ENCODE results near the gene CAPN5.
"Not testable (repeated sequence)": the region's sequence is repeated elsewhere in the genome, so short reads cannot be mapped to it uniquely, and the experiment has no call there.

The CAPN5 gene

GRCh38 chr11:77095551-77096490, 29.1 kb downstream of the CAPN5 start:
- Histone ChIP-seq H3K9me3 (replicated peaks in 1 of 2; ENCODE audit: control insufficient read depth in 2 of 2, insufficient read depth in 1 of 2, low read depth in 1 of 2, low read length in 2 of 2) (peaks cover 0 to 2% of the 10 kb centered on the region in 2 donors), H2BK5ac (ENCODE audit: low read length) (peak overlapping the region; percentile 53)

GRCh38 chr11:77096591-77097019, 29.8 kb downstream of the CAPN5 start:
- no CpG with 5 or more reads among the region's 8 CpGs for WGBS, 2 donors (ENCODE audit: extremely low coverage in 2 of 2, insufficient read length in 2 of 2, insufficient replicate concordance in 1 of 2)
- H4K91ac ChIP-seq (ENCODE audit: low read depth, low read length, poor library complexity), result no peak overlapping the region

More at GRCh38 chr11:77095551-77096490, 29.1 kb downstream of the CAPN5 start:
- Histone ChIP-seq H3K14ac (ENCODE audit: low read length) (no peak overlapping the region), H3K27ac (replicated peaks; ENCODE audit: low read length) (no peak overlapping the region), H2BK12ac (ENCODE audit: low read length) (peak overlapping the region; percentile 46), H3K79me1 (ENCODE audit: low read depth, low read length) (no peaks in the 10 kb centered on the region), H3K9ac (ENCODE audit: low read depth, low read length, poor library complexity) (peak overlapping the region; percentile 3), H3K4me1 (ENCODE audit: control insufficient read depth in 2 of 2, insufficient read depth in 1 of 2, low read depth in 1 of 2, low read length in 2 of 2) (peaks cover 0 to 7% of the 10 kb centered on the region in 2 donors), H2AK5ac (ENCODE audit: low read depth, low read length) (peak overlapping the region; percentile 90), H3K4me2 (ENCODE audit: insufficient read depth, low read length, poor library complexity, severe bottlenecking) (no peak overlapping the region), H4K91ac (ENCODE audit: low read depth, low read length, poor library complexity) (no peak overlapping the region), H4K8ac (ENCODE audit: low read depth, low read length) (no peak overlapping the region), H2BK15ac (ENCODE audit: low read length) (peak overlapping the region; percentile 89), H3K4me3 (ENCODE audit: low read length in 2 of 2) (no peak overlapping the region), H3K18ac (ENCODE audit: low read length) (peak overlapping the region; percentile 76), H3K4ac (ENCODE audit: low read length) (no peak overlapping the region), H3K27me3 (ENCODE audit: control insufficient read depth in 3 of 3, insufficient read depth in 3 of 3, low read depth in 1 of 3, low read length in 3 of 3) (no peaks in the 10 kb centered on the region), H2BK120ac (ENCODE audit: low read depth, low read length) (no peak overlapping the region), H3K23ac (ENCODE audit: low read depth, low read length, poor library complexity) (peak overlapping the region; percentile 65), H3K36me3 (replicated peaks in 1 of 2; ENCODE audit: control insufficient read depth in 2 of 2, insufficient read depth in 2 of 2, low read length in 2 of 2) (peaks cover 2 to 46% of the 10 kb centered on the region in 2 donors), H2AFZ (ENCODE audit: low read length) (no peak overlapping the region)
- no CpG with 5 or more reads among the region's 21 CpGs for WGBS, 2 donors (ENCODE audit: extremely low coverage in 2 of 2, insufficient read length in 2 of 2, insufficient replicate concordance in 1 of 2)
- no peak for DNase-seq (ENCODE audit: low spot score)

GRCh38 chr11:77097180-77097579, 30.4 kb downstream of the CAPN5 start:
- not testable (repeated sequence) for H3K14ac ChIP-seq (ENCODE audit: low read length); DNase-seq (ENCODE audit: low spot score); H3K4ac ChIP-seq (ENCODE audit: low read length); H3K18ac ChIP-seq (ENCODE audit: low read length); H3K27ac ChIP-seq (replicated peaks; ENCODE audit: low read length); H3K4me1 ChIP-seq (ENCODE audit: control insufficient read depth in 2 of 2, insufficient read depth in 1 of 2, low read depth in 1 of 2, low read length in 2 of 2); H3K23ac ChIP-seq (ENCODE audit: low read depth, low read length, poor library complexity); H3K4me3 ChIP-seq (ENCODE audit: low read length in 2 of 2); H3K79me1 ChIP-seq (ENCODE audit: low read depth, low read length); H2BK15ac ChIP-seq (ENCODE audit: low read length); H4K91ac ChIP-seq (ENCODE audit: low read depth, low read length, poor library complexity); H2BK5ac ChIP-seq (ENCODE audit: low read length); H3K9ac ChIP-seq (ENCODE audit: low read depth, low read length, poor library complexity); H4K8ac ChIP-seq (ENCODE audit: low read depth, low read length); H3K9me3 ChIP-seq (replicated peaks in 1 of 2; ENCODE audit: control insufficient read depth in 2 of 2, insufficient read depth in 1 of 2, low read depth in 1 of 2, low read length in 2 of 2); H3K27me3 ChIP-seq (ENCODE audit: control insufficient read depth in 3 of 3, insufficient read depth in 3 of 3, low read depth in 1 of 3, low read length in 3 of 3); H2AFZ ChIP-seq (ENCODE audit: low read length); H2BK12ac ChIP-seq (ENCODE audit: low read length); H2AK5ac ChIP-seq (ENCODE audit: low read depth, low read length); H2BK120ac ChIP-seq (ENCODE audit: low read depth, low read length); H3K4me2 ChIP-seq (ENCODE audit: insufficient read depth, low read length, poor library complexity, severe bottlenecking)
- no CpG with 5 or more reads among the region's 4 CpGs for WGBS, 2 donors (ENCODE audit: extremely low coverage in 2 of 2, insufficient read length in 2 of 2, insufficient replicate concordance in 1 of 2)
- H3K36me3 ChIP-seq (replicated peaks in 1 of 2; ENCODE audit: control insufficient read depth in 2 of 2, insufficient read depth in 2 of 2, low read length in 2 of 2), result peaks cover 2 to 54% of the 10 kb centered on the region in 2 donors

More at GRCh38 chr11:77096591-77097019, 29.8 kb downstream of the CAPN5 start:
- Histone ChIP-seq H2BK12ac (ENCODE audit: low read length) (peak overlapping the region; percentile 4), H2BK5ac (ENCODE audit: low read length) (peak overlapping the region; percentile 53), H3K4me1 (ENCODE audit: control insufficient read depth in 2 of 2, insufficient read depth in 1 of 2, low read depth in 1 of 2, low read length in 2 of 2) (peaks cover 0 to 5% of the 10 kb centered on the region in 2 donors), H3K79me1 (ENCODE audit: low read depth, low read length) (no peaks in the 10 kb centered on the region), H3K4ac (ENCODE audit: low read length) (no peak overlapping the region), H3K4me2 (ENCODE audit: insufficient read depth, low read length, poor library complexity, severe bottlenecking) (no peak overlapping the region), H3K4me3 (ENCODE audit: low read length in 2 of 2) (no peak overlapping the region), H2BK120ac (ENCODE audit: low read depth, low read length) (no peak overlapping the region), H2AK5ac (ENCODE audit: low read depth, low read length) (peak overlapping the region; percentile 19), H3K36me3 (replicated peaks in 1 of 2; ENCODE audit: control insufficient read depth in 2 of 2, insufficient read depth in 2 of 2, low read length in 2 of 2) (peaks cover 2 to 50% of the 10 kb centered on the region in 2 donors), H3K9me3 (replicated peaks in 1 of 2; ENCODE audit: control insufficient read depth in 2 of 2, insufficient read depth in 1 of 2, low read depth in 1 of 2, low read length in 2 of 2) (peaks cover 0 to 2% of the 10 kb centered on the region in 2 donors), H2AFZ (ENCODE audit: low read length) (no peak overlapping the region), H3K9ac (ENCODE audit: low read depth, low read length, poor library complexity) (no peak overlapping the region), H3K14ac (ENCODE audit: low read length) (no peak overlapping the region), H3K27ac (replicated peaks; ENCODE audit: low read length) (no peak overlapping the region), H4K8ac (ENCODE audit: low read depth, low read length) (peak overlapping the region; percentile 43), H3K18ac (ENCODE audit: low read length) (no peak overlapping the region), H3K27me3 (ENCODE audit: control insufficient read depth in 3 of 3, insufficient read depth in 3 of 3, low read depth in 1 of 3, low read length in 3 of 3) (no peaks in the 10 kb centered on the region), H3K23ac (ENCODE audit: low read depth, low read length, poor library complexity) (no peak overlapping the region), H2BK15ac (ENCODE audit: low read length) (no peak overlapping the region)
- DNase-seq (ENCODE audit: low spot score), result no peak

Data from neuronal stem cell (in vitro differentiated cells).